GM23338 (cell line): ENCODE measurements around the gene DHRS13.

Experiments used
- CTCF ChIP-seq, 2 experiments: fragments of 200-600 bp in 1 of 2; sonication (generic) in 1 of 2; conservative IDR thresholded peaks; 2 replicates each; pipeline versions ENCODE4 v1.5.1 to v1.6.1; 2016 to 2017; ENCODE audit warnings: antibody characterized with exemption in 2 of 2, low read depth in 2 of 2, mild to moderate bottlenecking in 2 of 2, moderate library complexity in 1 of 2
- REST ChIP-seq: IDR thresholded peaks from one replicate; pipeline ENCODE4 v1.6.1; 2018; ENCODE audit warnings: antibody characterized with exemption; ENCODE audit not compliant: unreplicated experiment
- ZNF462 ChIP-seq: fragments of 250-450 bp; sonication (Bioruptor Pico); IDR thresholded peaks from 2 replicates; pipeline ENCODE4 v1.5.0; 2020; ENCODE audit warnings: mild to moderate bottlenecking, moderate library complexity

DNA sequence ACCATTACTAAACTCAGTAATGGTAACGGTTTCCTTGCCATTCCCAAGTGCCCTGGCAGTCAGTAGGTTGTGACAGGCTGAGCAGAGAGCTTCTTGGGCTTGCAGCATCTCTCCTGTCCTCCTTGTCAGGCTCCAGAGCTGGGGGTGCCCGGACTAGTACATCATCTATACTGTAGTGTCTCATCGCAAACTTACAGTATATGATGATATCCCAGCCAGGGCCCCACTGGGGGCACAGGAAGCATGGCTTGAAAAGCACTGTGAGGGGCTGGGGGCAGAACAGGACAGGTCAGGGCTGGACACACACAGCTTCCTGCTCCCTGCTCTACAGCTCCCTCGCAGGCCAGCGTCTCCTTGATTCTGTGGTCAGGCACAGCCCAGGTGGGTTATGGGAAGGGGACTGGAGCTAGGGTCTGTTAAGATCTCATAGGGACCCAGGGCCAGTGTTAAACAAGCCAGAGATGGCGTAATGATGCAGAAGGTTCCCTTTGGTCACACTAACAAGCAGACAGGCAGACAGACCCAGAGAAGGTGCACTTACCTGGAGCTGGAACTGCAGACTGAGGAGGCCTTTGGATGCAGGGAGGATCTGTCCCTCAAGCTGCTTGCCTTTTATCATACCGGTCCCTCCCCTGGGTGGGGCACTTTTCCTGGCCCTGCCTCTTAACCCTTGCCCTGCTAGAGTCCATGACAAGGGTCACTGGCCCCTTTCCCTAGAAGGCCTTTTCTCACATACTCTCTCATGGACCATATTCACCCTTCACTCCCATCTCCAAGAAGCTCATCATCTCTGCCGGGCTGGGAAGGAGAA, 41.3 kb downstream of the DHRS13 start:
- TF ChIP-seq ZNF462 (CRISPR knock-in tag), result no peak
- TF ChIP-seq CTCF (conservative IDR thresholded peaks at IDR 0.05; ENCODE audit: low read depth in 2 of 2), result no peak
- TF ChIP-seq REST, result no peak
